ENCODE data around the gene ZFPM1.

Gene ZFPM1

DNA sequence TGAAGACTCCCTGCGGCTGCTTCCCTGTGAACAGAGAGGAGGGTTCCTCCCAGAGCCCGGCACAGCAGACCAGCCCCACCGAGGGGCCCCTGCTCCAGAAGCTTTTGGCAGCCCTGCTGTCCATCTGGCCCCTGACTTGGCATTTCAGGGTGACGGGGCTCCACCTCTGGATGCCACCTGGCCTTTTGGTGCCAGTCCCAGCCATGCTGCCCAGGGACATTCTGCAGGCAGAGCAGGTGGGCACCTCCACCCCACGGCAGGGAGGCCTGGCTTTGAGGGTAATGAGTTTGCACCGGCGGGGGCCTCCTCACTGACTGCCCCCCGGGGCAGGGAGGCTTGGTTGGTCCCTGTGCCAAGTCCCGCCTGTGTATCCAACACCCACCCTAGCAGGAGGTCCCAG lies 20.3 kb upstream of the ZFPM1 start:
- Histone ChIP-seq H3K4me3 (ENCODE audit: low read length) (no peak overlapping the region), H3K9me3 (ENCODE audit: low read length) (no peaks in the 10 kb centered on the region), H3K4me1 (ENCODE audit: insufficient read depth, low read length) (no peaks in the 10 kb centered on the region), H3K36me3 (ENCODE audit: insufficient read depth, low read length) (no peaks in the 10 kb centered on the region), H3K27me3 (ENCODE audit: insufficient read depth, low read length) (peaks cover 31% of the 10 kb centered on the region), H2AFZ (ENCODE audit: low read depth, low read length) (no peak overlapping the region)

DNA sequence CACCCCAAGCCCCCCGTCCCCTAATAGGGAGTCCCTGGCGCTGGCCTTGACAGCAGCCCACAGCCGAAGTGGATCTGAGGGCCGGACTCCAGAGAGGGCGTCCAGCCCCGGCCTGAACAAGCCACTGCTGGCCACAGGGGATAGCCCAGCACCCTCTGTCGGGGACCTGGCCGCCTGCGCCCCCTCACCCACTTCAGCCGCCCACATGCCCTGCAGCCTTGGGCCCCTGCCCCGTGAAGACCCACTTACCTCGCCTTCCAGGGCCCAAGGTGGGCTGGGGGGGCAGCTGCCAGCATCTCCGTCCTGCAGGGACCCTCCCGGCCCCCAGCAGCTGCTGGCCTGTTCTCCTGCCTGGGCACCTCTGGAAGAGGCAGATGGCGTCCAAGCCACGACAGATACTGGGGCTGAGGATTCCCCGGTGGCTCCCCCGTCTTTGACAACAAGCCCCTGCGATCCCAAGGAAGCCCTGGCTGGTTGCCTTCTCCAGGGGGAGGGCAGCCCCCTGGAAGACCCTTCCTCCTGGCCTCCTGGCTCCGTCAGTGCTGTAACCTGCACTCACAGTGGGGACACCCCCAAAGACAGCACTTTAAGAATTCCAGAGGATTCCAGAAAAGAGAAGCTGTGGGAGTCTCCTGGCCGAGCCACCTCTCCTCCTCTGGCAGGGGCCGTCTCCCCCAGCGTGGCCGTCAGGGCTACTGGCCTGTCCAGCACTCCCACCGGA lies 19.3 kb upstream of the ZFPM1 start:
- no peaks in the 10 kb centered on the region for H3K4me1 ChIP-seq (ENCODE audit: insufficient read depth, low read length)
- no peak overlapping the region for H2AFZ ChIP-seq (ENCODE audit: low read depth, low read length)
- no peaks in the 10 kb centered on the region for H3K36me3 ChIP-seq (ENCODE audit: insufficient read depth, low read length)
- H3K4me3 ChIP-seq (ENCODE audit: low read length): no peak overlapping the region
- no peaks in the 10 kb centered on the region for H3K9me3 ChIP-seq (ENCODE audit: low read length)
- H3K27me3 ChIP-seq (ENCODE audit: insufficient read depth, low read length): peaks cover 31% of the 10 kb centered on the region

DNA sequence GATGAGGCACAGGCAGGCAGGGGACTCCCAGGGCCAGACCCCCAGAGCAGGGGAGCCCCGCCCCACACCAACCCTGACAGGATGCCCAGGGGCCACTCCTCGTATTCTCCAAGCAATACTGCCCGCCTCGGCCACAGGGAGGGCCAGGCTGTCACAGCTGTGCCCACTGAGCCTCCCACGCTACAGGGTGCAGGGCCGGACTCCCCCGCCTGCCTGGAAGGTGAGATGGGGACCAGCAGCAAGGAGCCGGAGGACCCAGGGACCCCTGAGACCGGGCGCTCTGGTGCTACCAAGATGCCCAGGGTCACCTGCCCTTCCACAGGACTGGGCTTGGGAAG lies 18.8 kb upstream of the ZFPM1 start:
- no peaks in the 10 kb centered on the region for H3K36me3 ChIP-seq (ENCODE audit: insufficient read depth, low read length)
- no peaks in the 10 kb centered on the region for H3K9me3 ChIP-seq (ENCODE audit: low read length)
- H3K4me3 ChIP-seq (ENCODE audit: low read length): no peak overlapping the region
- no peaks in the 10 kb centered on the region for H3K4me1 ChIP-seq (ENCODE audit: insufficient read depth, low read length)
- H3K27me3 ChIP-seq (ENCODE audit: insufficient read depth, low read length): peaks cover 31% of the 10 kb centered on the region
- H2AFZ ChIP-seq (ENCODE audit: low read depth, low read length): no peak overlapping the region

DNA sequence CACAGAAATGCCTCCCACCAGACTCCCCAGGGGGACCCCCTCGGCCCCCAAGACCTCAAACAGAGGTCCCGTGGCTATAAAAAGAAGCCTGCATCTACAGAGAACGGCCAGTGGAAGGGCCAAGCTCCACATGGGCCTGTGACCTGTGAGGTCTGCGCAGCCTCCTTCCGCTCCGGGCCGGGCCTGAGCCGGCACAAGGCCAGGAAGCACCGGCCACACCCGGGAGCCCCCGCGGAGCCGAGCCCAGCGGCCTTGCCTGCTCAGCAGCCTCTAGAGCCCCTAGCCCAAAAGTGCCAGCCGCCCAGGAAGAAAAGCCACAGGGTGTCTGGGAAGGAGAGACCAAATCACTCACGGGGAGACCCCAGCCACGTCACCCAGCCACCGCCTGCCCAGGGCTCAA lies 18.3 kb upstream of the ZFPM1 start:
- Histone ChIP-seq H3K9me3 (ENCODE audit: low read length) (no peaks in the 10 kb centered on the region), H3K4me1 (ENCODE audit: insufficient read depth, low read length) (no peaks in the 10 kb centered on the region), H2AFZ (ENCODE audit: low read depth, low read length) (no peak overlapping the region), H3K4me3 (ENCODE audit: low read length) (no peak overlapping the region), H3K27me3 (ENCODE audit: insufficient read depth, low read length) (peaks cover 31% of the 10 kb centered on the region), H3K36me3 (ENCODE audit: insufficient read depth, low read length) (no peaks in the 10 kb centered on the region)

DNA sequence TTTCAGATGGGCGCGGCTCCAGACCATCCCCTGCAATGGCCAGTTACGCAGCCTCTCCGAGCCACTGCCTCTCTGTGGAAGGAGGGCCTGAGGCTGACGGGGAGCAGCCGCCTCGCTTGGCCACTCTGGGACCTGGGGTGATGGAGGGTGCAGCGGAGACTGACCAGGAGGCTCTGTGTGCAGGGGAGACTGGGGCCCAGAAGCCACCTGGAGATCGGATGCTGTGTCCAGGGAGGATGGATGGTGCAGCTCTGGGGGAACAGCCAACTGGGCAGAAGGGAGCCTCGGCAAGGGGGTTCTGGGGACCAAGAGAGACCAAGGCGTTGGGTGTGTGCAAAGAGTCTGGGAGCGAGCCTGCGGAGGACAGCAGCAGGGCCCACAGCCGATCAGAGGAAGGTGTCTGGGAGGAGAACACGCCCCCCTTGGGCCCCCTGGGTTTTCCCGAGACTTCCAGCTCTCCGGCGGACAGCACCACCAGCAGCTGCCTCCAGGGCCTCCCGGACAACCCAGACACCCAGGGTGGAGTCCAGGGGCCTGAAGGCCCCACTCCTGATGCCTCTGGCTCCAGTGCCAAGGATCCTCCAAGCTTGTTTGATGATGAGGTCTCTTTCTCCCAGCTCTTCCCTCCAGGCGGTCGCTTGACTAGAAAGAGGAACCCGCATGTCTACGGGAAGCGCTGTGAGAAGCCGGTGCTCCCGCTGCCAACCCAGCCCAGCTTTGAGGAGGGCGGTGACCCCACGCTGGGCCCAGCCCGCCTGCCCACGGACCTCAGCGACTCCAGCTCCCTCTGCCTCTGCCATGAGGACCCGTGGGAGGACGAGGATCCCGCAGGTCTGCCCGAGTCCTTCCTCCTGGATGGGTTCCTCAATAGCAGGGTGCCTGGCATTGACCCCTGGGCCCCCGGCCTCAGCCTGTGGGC lies 17.4 kb upstream of the ZFPM1 start:
- no peak overlapping the region for H2AFZ ChIP-seq (ENCODE audit: low read depth, low read length)
- no peaks in the 10 kb centered on the region for H3K4me1 ChIP-seq (ENCODE audit: insufficient read depth, low read length)
- no peaks in the 10 kb centered on the region for H3K9me3 ChIP-seq (ENCODE audit: low read length)
- H3K36me3 ChIP-seq (ENCODE audit: insufficient read depth, low read length): no peaks in the 10 kb centered on the region
- peaks cover 31% of the 10 kb centered on the region for H3K27me3 ChIP-seq (ENCODE audit: insufficient read depth, low read length)
- no peak overlapping the region for H3K4me3 ChIP-seq (ENCODE audit: low read length)

DNA sequence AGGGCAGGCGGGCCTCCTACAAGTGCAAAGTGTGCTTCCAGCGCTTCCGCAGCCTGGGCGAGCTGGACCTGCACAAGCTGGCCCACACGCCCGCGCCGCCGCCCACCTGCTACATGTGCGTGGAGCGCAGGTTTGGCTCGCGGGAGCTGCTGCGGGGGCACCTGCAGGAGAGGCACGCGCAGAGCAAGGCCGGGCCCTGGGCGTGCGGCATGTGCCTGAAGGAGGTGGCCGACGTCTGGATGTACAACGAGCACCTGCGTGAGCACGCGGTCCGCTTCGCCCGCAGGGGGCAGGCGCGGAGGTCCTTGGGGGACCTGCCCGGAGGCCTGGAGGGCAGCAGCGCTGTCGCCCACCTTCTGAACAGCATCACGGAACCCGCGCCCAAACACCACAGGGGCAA lies 16.3 kb upstream of the ZFPM1 start:
- H2AFZ ChIP-seq (ENCODE audit: low read depth, low read length): no peak overlapping the region
- no peaks in the 10 kb centered on the region for H3K9me3 ChIP-seq (ENCODE audit: low read length)
- H3K4me3 ChIP-seq (ENCODE audit: low read length): no peak overlapping the region
- no peaks in the 10 kb centered on the region for H3K36me3 ChIP-seq (ENCODE audit: insufficient read depth, low read length)
- no peaks in the 10 kb centered on the region for H3K4me1 ChIP-seq (ENCODE audit: insufficient read depth, low read length)
- H3K27me3 ChIP-seq (ENCODE audit: insufficient read depth, low read length): peaks cover 35% of the 10 kb centered on the region

DNA sequence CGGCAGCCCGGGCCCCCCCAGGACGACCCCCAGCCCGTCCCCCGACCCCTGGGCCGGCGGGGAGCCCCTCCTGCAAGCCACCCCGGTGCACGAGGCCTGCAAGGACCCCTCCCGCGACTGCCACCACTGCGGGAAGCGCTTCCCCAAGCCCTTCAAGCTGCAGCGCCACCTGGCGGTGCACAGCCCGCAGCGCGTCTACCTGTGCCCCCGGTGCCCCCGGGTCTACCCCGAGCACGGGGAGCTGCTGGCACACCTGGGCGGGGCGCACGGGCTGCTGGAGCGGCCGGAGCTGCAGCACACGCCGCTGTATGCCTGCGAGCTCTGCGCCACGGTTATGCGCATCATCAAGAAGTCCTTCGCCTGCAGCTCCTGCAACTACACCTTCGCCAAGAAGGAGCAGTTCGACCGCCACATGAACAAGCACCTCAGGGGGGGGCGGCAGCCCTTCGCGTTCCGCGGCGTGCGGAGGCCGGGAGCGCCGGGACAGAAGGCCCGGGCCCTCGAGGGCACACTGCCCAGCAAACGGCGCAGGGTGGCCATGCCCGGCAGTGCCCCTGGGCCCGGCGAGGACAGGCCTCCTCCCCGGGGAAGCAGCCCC lies 15.6 kb upstream of the ZFPM1 start:
- H3K27me3 ChIP-seq (ENCODE audit: insufficient read depth, low read length): peaks cover 30% of the 10 kb centered on the region
- no peak overlapping the region for H3K4me3 ChIP-seq (ENCODE audit: low read length)
- H3K4me1 ChIP-seq (ENCODE audit: insufficient read depth, low read length): no peaks in the 10 kb centered on the region
- H3K36me3 ChIP-seq (ENCODE audit: insufficient read depth, low read length): no peaks in the 10 kb centered on the region
- H3K9me3 ChIP-seq (ENCODE audit: low read length): no peaks in the 10 kb centered on the region
- no peak overlapping the region for H2AFZ ChIP-seq (ENCODE audit: low read depth, low read length)

DNA sequence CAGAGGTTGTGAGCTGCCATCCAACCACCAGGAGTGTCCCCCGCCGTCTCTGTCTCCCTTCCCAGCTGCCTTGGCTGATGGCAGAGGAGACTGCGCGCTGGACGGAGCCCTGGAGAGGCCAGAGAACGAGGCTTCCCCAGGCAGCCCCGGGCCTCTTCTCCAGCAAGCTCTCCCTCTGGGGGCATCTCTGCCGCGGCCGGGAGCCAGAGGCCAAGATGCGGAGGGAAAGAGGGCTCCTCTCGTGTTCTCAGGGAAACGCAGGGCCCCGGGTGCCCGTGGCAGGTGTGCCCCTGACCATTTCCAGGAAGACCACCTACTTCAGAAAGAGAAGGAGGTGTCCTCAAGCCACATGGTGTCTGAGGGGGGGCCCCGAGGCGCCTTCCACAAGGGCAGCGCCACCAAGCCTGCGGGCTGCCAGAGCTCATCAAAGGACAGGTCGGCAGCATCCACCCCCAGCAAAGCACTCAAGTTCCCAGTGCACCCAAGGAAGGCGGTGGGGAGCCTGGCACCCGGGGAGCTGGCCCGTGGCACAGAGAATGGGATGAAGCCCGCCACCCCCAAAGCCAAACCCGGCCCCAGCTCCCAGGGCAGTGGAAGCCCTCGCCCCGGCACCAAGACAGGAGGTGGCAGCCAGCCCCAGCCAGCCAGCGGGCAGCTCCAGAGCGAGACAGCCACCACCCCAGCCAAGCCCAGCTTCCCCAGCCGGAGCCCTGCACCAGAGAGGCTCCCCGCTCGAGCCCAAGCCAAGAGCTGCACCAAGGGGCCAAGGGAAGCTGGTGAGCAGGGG lies 14.8 kb upstream of the ZFPM1 start:
- Histone ChIP-seq H3K9me3 (ENCODE audit: low read length) (no peaks in the 10 kb centered on the region), H3K27me3 (ENCODE audit: insufficient read depth, low read length) (peaks cover 29% of the 10 kb centered on the region), H3K4me3 (ENCODE audit: low read length) (no peak overlapping the region), H3K4me1 (ENCODE audit: insufficient read depth, low read length) (no peaks in the 10 kb centered on the region), H3K36me3 (ENCODE audit: insufficient read depth, low read length) (no peaks in the 10 kb centered on the region), H2AFZ (ENCODE audit: low read depth, low read length) (no peak overlapping the region)

DNA sequence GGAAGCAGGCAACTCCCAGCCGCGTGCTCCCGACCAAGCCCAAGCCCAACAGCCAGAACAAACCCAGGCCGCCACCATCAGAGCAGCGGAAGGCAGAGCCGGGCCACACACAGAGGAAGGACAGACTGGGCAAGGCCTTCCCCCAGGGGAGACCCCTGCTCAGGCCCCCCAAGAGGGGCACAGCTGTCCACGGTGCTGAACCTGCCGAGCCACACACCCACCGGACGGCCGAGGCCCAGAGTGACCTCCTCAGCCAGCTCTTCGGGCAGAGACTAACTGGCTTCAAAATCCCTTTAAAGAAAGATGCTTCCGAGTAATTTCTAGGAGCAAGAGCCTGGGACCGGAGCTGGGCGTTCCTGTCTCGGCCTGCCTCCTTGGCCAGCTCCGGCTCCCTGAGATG lies 14.1 kb upstream of the ZFPM1 start:
- no peak overlapping the region for H3K4me3 ChIP-seq (ENCODE audit: low read length)
- H3K27me3 ChIP-seq (ENCODE audit: insufficient read depth, low read length): peaks cover 22% of the 10 kb centered on the region
- no peaks in the 10 kb centered on the region for H3K9me3 ChIP-seq (ENCODE audit: low read length)
- no peaks in the 10 kb centered on the region for H3K36me3 ChIP-seq (ENCODE audit: insufficient read depth, low read length)
- H3K4me1 ChIP-seq (ENCODE audit: insufficient read depth, low read length): no peaks in the 10 kb centered on the region
- no peak overlapping the region for H2AFZ ChIP-seq (ENCODE audit: low read depth, low read length)

DNA sequence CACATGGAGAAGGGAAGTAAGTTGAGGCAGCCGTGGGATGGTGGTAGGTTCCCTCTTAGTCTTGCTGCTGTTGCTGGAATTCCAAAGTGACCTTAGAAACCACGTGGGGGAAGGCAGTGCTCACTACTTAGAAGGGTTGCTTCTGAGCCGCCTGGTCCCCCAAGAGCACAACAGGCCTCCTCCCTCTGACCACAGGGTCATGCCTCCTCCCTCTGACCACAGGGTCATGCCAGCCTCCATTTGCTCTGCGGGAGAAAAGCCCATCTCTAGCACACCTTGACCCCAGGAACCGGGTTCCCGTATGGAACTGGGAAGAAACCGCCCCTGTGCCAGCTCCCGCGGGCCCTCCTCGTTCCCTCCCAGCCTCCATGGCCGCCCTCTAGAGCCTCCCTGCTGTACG lies 13.4 kb upstream of the ZFPM1 start:
- H3K36me3 ChIP-seq (ENCODE audit: insufficient read depth, low read length): no peaks in the 10 kb centered on the region
- no peak overlapping the region for H2AFZ ChIP-seq (ENCODE audit: low read depth, low read length)
- no peaks in the 10 kb centered on the region for H3K9me3 ChIP-seq (ENCODE audit: low read length)
- H3K4me1 ChIP-seq (ENCODE audit: insufficient read depth, low read length): no peaks in the 10 kb centered on the region
- no peak overlapping the region for H3K4me3 ChIP-seq (ENCODE audit: low read length)
- H3K27me3 ChIP-seq (ENCODE audit: insufficient read depth, low read length): peaks cover 16% of the 10 kb centered on the region

DNA sequence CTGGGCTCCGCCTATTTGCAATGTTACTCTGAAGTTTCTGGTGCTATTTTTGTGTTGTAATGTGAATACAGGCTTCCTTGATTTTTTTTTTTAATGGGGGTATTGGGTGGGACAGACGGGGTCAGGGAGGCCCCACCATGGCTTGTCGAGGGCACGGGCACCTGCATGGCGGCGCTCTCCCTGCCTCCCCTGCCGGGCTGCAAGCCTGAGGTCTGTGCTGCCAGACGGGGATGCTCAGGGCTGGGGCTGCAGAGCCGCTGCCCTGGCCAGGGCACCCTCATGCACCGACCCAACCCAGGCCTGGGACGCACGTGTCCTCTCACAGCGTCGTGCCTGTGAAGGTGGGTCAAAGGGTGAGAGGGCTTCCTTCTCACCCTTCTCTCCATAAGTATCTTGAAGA lies 13.0 kb upstream of the ZFPM1 start:
- H3K36me3 ChIP-seq (ENCODE audit: insufficient read depth, low read length): no peaks in the 10 kb centered on the region
- no peak overlapping the region for H3K4me3 ChIP-seq (ENCODE audit: low read length)
- no peaks in the 10 kb centered on the region for H3K9me3 ChIP-seq (ENCODE audit: low read length)
- H3K27me3 ChIP-seq (ENCODE audit: insufficient read depth, low read length): peaks cover 16% of the 10 kb centered on the region
- H3K4me1 ChIP-seq (ENCODE audit: insufficient read depth, low read length): no peaks in the 10 kb centered on the region
- no peak overlapping the region for H2AFZ ChIP-seq (ENCODE audit: low read depth, low read length)

DNA sequence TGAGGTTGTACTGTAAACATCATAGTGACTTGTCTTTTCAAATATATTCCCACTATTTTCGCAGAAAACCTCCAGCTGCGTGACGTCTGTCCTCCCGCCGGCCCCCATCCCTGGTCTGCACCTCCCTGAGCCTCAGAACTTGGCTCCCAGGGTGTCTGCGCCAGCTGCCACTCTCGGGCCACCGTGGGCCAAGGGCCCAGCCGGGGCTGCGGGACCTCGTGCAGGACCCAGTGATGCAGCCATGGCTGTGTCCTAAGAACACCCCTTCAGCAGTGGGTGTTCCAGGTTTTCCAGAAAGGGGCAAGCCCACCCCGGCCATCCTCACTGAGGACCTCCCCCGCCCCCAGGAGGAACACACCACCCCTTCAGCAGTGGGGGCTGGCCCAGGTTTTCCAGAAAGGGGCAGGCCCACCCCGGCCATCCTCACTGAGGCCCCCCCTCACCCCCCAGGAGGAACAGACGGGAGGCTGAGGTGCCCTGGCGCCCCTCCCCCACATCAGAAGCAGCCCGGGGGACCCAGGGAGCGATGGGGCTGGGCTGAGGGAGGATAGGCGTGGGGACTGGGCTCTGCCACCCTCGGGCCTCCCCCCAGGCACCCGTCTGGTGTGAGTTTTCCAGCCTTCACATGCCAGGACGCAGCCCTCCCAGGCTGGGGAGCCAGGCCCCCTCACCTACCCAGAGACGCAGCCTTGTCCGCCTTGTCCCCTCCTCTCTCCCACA lies 12.2 kb upstream of the ZFPM1 start:
- Histone ChIP-seq H3K4me3 (ENCODE audit: low read length) (no peak overlapping the region), H2AFZ (ENCODE audit: low read depth, low read length) (no peak overlapping the region), H3K9me3 (ENCODE audit: low read length) (no peaks in the 10 kb centered on the region), H3K36me3 (ENCODE audit: insufficient read depth, low read length) (no peaks in the 10 kb centered on the region), H3K27me3 (ENCODE audit: insufficient read depth, low read length) (peaks cover 15% of the 10 kb centered on the region), H3K4me1 (ENCODE audit: insufficient read depth, low read length) (no peaks in the 10 kb centered on the region)
